Neural crest cell (in vitro differentiated cells): Measurements from ENCODE around the gene WWOX. TPM values are rescaled to one million over a fixed set of nuclear protein-coding genes. Genes with fewer than 3 reads are reported as not detected.

Experiments
- DNase-seq: peaks from one replicate; pipeline ENCODE4 v3.0.0; 2021; ENCODE audit warnings: low read depth, mixed read lengths, low spot score
- H3K27ac Mint-ChIP-seq: one replicate; pipeline ENCODE4 v1.8.0; 2021; ENCODE audit warnings: mild to moderate bottlenecking, mixed read lengths; ENCODE audit not compliant: unreplicated experiment
- H3K27me3 Mint-ChIP-seq: 2 replicates; pipeline ENCODE4 v1.8.0; 2021; ENCODE audit warnings: low read depth, mild to moderate bottlenecking, mixed read lengths
- H3K36me3 Mint-ChIP-seq: 2 replicates; pipeline ENCODE4 v1.8.0; 2021; ENCODE audit warnings: low read depth, mild to moderate bottlenecking, mixed read lengths
- H3K4me1 Mint-ChIP-seq: 2 replicates; pipeline ENCODE4 v1.8.0; 2021; ENCODE audit warnings: mixed read lengths
- H3K4me3 Mint-ChIP-seq: one replicate; pipeline ENCODE4 v1.8.0; 2021; ENCODE audit warnings: mild to moderate bottlenecking, mixed read lengths
- H3K9me3 Mint-ChIP-seq: 2 replicates; pipeline ENCODE4 v1.8.0; 2021; ENCODE audit warnings: mixed read lengths
- total RNA-seq: library from RNA; stranded (reverse); gene quantifications from 2 replicates; pipeline ENCODE4 v1.2.1, GENCODE V29; 2021
- TF ChIP-seq, protein P1 (sequence below): fragments of 200-600 bp; sonication (generic); conservative IDR thresholded peaks from 2 replicates; pipeline ENCODE4 v1.5.0; 2021; ENCODE audit warnings: antibody characterized with exemption, mild to moderate bottlenecking

WWOX gene
- total RNA-seq, 1 donor from 2014 or later: 30.5 TPM

DNA sequence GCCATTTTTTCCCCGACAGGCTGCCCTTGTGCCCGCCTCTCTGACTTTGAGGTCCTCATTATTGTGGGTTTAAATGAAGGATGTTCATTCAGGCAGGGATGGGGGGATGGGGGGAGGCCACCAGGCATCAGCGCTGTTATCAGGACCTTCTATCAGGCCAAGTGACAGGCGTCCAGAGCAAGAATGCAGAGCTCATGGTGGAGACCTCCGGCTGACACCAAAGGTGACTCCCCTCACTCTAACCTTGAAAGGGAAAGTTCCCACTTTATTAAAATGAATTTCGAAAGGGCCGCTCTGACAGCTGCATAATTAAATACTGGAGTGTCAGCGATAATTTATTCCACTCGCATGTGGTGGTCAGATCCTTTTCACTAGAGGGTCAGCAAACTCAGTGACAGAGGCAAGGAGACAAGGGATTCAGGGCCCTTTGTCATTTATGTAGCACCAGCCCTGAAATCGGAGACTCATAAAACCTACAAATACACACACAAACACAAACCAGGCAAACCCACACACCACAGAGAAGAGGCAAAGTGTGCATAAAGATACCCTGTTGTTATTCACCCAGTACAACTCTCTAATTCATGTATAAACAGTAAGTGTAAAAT, 1065.0 kb downstream of the WWOX start:
- no peaks in the 10 kb centered on the region for H3K27me3 Mint-ChIP-seq
- peaks cover 4% of the 10 kb centered on the region for H3K36me3 Mint-ChIP-seq
- TF ChIP-seq, protein P1, sequence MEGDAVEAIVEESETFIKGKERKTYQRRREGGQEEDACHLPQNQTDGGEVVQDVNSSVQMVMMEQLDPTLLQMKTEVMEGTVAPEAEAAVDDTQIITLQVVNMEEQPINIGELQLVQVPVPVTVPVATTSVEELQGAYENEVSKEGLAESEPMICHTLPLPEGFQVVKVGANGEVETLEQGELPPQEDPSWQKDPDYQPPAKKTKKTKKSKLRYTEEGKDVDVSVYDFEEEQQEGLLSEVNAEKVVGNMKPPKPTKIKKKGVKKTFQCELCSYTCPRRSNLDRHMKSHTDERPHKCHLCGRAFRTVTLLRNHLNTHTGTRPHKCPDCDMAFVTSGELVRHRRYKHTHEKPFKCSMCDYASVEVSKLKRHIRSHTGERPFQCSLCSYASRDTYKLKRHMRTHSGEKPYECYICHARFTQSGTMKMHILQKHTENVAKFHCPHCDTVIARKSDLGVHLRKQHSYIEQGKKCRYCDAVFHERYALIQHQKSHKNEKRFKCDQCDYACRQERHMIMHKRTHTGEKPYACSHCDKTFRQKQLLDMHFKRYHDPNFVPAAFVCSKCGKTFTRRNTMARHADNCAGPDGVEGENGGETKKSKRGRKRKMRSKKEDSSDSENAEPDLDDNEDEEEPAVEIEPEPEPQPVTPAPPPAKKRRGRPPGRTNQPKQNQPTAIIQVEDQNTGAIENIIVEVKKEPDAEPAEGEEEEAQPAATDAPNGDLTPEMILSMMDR: no peak
- peak overlapping the region; percentile 46 for H3K27ac Mint-ChIP-seq
- no peak for DNase-seq
- H3K9me3 Mint-ChIP-seq: peaks cover 6% of the 10 kb centered on the region
- H3K4me3 Mint-ChIP-seq: peak overlapping the region; percentile 3
- H3K4me1 Mint-ChIP-seq: peaks cover 45% of the 10 kb centered on the region

DNA sequence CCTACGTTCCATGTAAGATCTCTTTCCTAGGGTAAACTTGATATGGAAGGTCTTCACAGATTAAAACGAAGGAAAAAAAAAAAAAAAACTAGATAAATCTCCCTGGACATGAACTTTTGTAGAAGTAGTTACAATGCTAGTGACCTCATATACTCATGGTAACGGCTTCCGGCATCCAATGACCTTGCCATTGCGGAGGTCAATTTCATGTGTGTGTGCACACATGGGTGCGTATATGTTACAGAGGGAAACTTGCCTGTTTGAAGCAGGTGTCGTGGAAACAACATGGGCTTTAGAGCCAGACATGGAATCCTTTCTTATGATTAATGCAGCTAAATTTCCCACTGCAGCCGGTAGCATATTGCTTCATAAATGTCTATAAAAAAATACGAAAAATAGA, 1065.6 kb downstream of the WWOX start:
- Mint-ChIP-seq H3K4me3 (no peak overlapping the region), H3K4me1 (peaks cover 45% of the 10 kb centered on the region), H3K9me3 (peaks cover 6% of the 10 kb centered on the region), H3K27ac (no peak overlapping the region), H3K27me3 (no peaks in the 10 kb centered on the region), H3K36me3 (peaks cover 4% of the 10 kb centered on the region)
- no peak for DNase-seq
- TF ChIP-seq, protein P1: no peak

DNA sequence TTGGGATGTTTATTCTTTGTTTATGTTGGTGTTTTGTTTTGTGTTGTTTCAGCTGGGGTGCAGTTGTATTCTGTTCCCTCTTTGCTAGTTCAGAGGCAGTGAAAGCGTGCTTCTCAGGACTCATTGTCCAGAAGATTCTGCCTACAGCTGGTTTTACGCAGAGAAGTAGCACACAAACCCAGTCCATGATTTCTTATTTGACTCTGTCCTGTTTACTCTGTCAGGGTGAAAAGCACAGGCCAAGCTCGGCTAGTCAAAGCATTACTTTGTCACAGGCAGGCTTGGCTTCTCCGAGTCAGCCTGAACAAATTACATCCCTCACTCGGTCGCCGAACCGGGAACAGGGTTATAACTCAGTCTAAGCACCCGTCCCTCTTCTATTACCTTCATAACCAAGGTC, 1066.1 kb downstream of the WWOX start:
- Mint-ChIP-seq H3K4me1 (peaks cover 45% of the 10 kb centered on the region), H3K9me3 (peaks cover 6% of the 10 kb centered on the region), H3K27ac (no peak overlapping the region), H3K36me3 (peaks cover 4% of the 10 kb centered on the region), H3K27me3 (no peaks in the 10 kb centered on the region), H3K4me3 (no peak overlapping the region)
- no peak for DNase-seq
- TF ChIP-seq, protein P1: no peak

DNA sequence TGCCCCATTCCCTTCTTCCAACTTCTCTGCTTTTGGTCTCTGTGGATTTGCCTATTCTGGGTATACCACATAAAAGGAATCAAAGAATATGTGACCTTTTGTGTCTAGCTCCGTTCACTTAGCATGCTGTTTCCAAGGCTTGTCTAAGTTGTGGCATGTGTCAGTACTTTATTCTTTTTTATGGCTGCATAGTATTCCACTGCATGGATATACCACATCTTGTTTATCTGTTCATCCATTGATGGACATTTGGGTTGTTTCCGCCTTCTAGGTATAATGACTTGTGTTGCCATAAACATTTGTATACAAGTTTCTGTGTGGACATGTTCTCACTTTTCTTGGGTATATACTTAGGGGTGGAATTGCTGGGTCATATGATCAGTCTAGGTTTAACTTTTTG, 1068.4 kb downstream of the WWOX start:
- H3K9me3 Mint-ChIP-seq: peaks cover 6% of the 10 kb centered on the region
- TF ChIP-seq, protein P1: no peak
- H3K36me3 Mint-ChIP-seq: peaks cover 4% of the 10 kb centered on the region
- H3K27ac Mint-ChIP-seq: no peak overlapping the region
- no peaks in the 10 kb centered on the region for H3K27me3 Mint-ChIP-seq
- peaks cover 43% of the 10 kb centered on the region for H3K4me1 Mint-ChIP-seq
- H3K4me3 Mint-ChIP-seq: no peak overlapping the region
- DNase-seq: no peak

DNA sequence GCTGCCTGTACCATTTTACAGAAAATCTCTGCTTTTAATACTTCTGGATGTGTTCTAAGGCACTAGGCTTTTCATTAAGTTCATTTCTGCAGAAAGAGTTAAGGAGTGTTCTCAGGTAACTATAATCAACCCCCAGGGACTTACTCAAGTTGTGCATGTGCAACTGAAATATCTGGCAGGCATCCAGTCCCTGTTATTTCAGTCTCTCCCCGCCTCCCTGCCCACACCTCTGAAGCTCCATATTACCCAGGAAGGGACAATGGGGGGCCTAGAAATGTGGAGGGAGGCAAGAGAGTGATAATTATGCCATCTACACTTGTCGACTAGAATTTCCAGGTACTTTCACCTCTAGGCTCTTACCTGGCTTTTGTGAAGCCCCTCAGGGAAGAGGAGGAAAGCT, 1068.9 kb downstream of the WWOX start:
- TF ChIP-seq, protein P1: no peak
- H3K4me1 Mint-ChIP-seq: peaks cover 39% of the 10 kb centered on the region
- peaks cover 4% of the 10 kb centered on the region for H3K36me3 Mint-ChIP-seq
- no peak overlapping the region for H3K27ac Mint-ChIP-seq
- DNase-seq: no peak
- H3K9me3 Mint-ChIP-seq: peaks cover 6% of the 10 kb centered on the region
- H3K27me3 Mint-ChIP-seq: no peaks in the 10 kb centered on the region
- H3K4me3 Mint-ChIP-seq: no peak overlapping the region
